AG10803 (cell line): ENCODE measurements around the gene STT3B.

ENCODE experiments used
- DNase-seq: peaks from one replicate; pipeline ENCODE4 v3.0.0; 2010; ENCODE audit warnings: low read depth
- H3K4me3 ChIP-seq: 2 replicates; pipeline ENCODE4 v1.5.1; 2011; ENCODE audit warnings: mild to moderate bottlenecking, low read length, control low read depth
- CTCF ChIP-seq: conservative IDR thresholded peaks from 2 replicates; pipeline ENCODE4 v1.5.1; 2011; ENCODE audit warnings: mild to moderate bottlenecking, low read length, control low read depth, inconsistent platforms

Gene STT3B

GRCh38 chr3:31670722-31671121 is 138.0 kb downstream of the STT3B start:
- DNase-seq, result no peak
- no peak for TF ChIP-seq CTCF
- H3K4me3 ChIP-seq, result no peak overlapping the region

GRCh38 chr3:31671451-31671850 is 138.7 kb downstream of the STT3B start:
- no peak overlapping the region for H3K4me3 ChIP-seq
- no peak for DNase-seq
- no peak for TF ChIP-seq CTCF

- H3K4me3 ChIP-seq, result no peak overlapping the region
- TF ChIP-seq CTCF, result no peak
- no peak for DNase-seq
These were observed 139.3 kb downstream of the STT3B start for GRCh38 chr3:31671976-31672375.

- no peak overlapping the region for H3K4me3 ChIP-seq
- no peak for TF ChIP-seq CTCF
- no peak for DNase-seq
These were observed 141.2 kb downstream of the STT3B start for GRCh38 chr3:31673950-31674349.

- H3K4me3 ChIP-seq, result no peak overlapping the region
- DNase-seq, result no peak
- no peak for TF ChIP-seq CTCF
These were observed 143.8 kb downstream of the STT3B start for GRCh38 chr3:31676556-31676955.

- TF ChIP-seq CTCF, result no peak
- no peak for DNase-seq
- no peak overlapping the region for H3K4me3 ChIP-seq
These were observed 147.5 kb downstream of the STT3B start for GRCh38 chr3:31680072-31680870.
